WTC11 (cell line): ENCODE results near the gene LGALS9. TPM values are rescaled to one million over a fixed set of nuclear protein-coding genes. Genes with fewer than 3 reads are reported as not detected.
A peak's percentile ranks its signal among the peaks of the same experiment; 100 is the strongest.

ENCODE experiments used
- ATAC-seq: fragments of 200-7000 bp; cut with Tn5 transposase; 2 replicates; pipeline ENCODE4 v1.10.0; 2021; ENCODE audit warnings: mild to moderate bottlenecking, moderate library complexity
- CTCF ChIA-PET: fragments of 300-600 bp; sonication (Branson Sonifier 250); formaldehyde crosslinking; loops from one replicate; lab custom pipeline; 2021; ENCODE audit warnings: antibody characterized with exemption; lab: Charles Lee
- POLR2A ChIA-PET: fragments of 350-600 bp; sonication (Branson Sonifier 250); formaldehyde crosslinking; loops from one replicate; lab custom pipeline; 2021; ENCODE audit warnings: antibody characterized with exemption; lab: Charles Lee
- DNase-seq: peaks from one replicate; pipeline ENCODE4 v3.0.0; 2021; ENCODE audit warnings: low spot score
- H3K27ac Mint-ChIP-seq: 2 replicates; pipeline ENCODE4 v1.8.0; 2021; ENCODE audit warnings: mixed read lengths
- H3K27me3 Mint-ChIP-seq: 2 replicates; pipeline ENCODE4 v1.8.0; 2021; ENCODE audit warnings: low read depth, mild to moderate bottlenecking, moderate library complexity, mixed read lengths
- H3K36me3 Mint-ChIP-seq: 2 replicates; pipeline ENCODE4 v1.8.0; 2021; ENCODE audit warnings: mixed read lengths
- H3K4me1 Mint-ChIP-seq: 2 replicates; pipeline ENCODE4 v1.8.0; 2022; ENCODE audit warnings: mixed read lengths
- H3K4me3 Mint-ChIP-seq: 2 replicates; pipeline ENCODE4 v1.8.0; 2021; ENCODE audit warnings: mild to moderate bottlenecking, moderate library complexity, mixed read lengths
- H3K9me3 Mint-ChIP-seq: 2 replicates; pipeline ENCODE4 v1.8.0; 2021; ENCODE audit warnings: mixed read lengths
- ARID4B ChIP-seq: sonication (generic); formaldehyde crosslinking; IDR thresholded peaks from 2 replicates; pipeline ENCODE4 v1.8.0; 2023; ENCODE audit warnings: missing genetic modification reagents, mild to moderate bottlenecking, borderline replicate concordance
- ATF6 ChIP-seq: sonication (generic); formaldehyde crosslinking; IDR thresholded peaks from 2 replicates; pipeline ENCODE4 v1.8.1; 2023; ENCODE audit warnings: mild to moderate bottlenecking, missing genetic modification reagents
- CREM ChIP-seq: sonication (generic); formaldehyde crosslinking; IDR thresholded peaks from 2 replicates; pipeline ENCODE4 v1.8.1; 2022; ENCODE audit warnings: mild to moderate bottlenecking, missing genetic modification reagents, moderate library complexity
- E2F1 ChIP-seq: sonication (generic); formaldehyde crosslinking; IDR thresholded peaks from 2 replicates; pipeline ENCODE4 v1.8.0; 2022; ENCODE audit warnings: mild to moderate bottlenecking, missing genetic modification reagents
- E2F5 ChIP-seq: sonication (generic); formaldehyde crosslinking; IDR thresholded peaks from 2 replicates; pipeline ENCODE4 v1.8.1; 2022; ENCODE audit warnings: mild to moderate bottlenecking, moderate library complexity, missing genetic modification reagents
- ERG ChIP-seq: fragments of 250-450 bp; sonication (Bioruptor Pico); IDR thresholded peaks from 2 replicates; pipeline ENCODE4 v1.8.0; 2021; ENCODE audit warnings: mild to moderate bottlenecking
- USF2 ChIP-seq: sonication (generic); formaldehyde crosslinking; IDR thresholded peaks from 2 replicates; pipeline ENCODE4 v1.8.1; 2023; ENCODE audit warnings: mild to moderate bottlenecking, missing genetic modification reagents, moderate library complexity
- ZBTB43 ChIP-seq: sonication (generic); formaldehyde crosslinking; IDR thresholded peaks from 2 replicates; pipeline ENCODE4 v1.8.1; 2023; ENCODE audit warnings: mild to moderate bottlenecking, missing genetic modification reagents
- ZNF121 ChIP-seq: sonication (generic); formaldehyde crosslinking; IDR thresholded peaks from 2 replicates; pipeline ENCODE4 v1.8.0; 2023; ENCODE audit warnings: missing genetic modification reagents
- ZNF281 ChIP-seq: sonication (generic); formaldehyde crosslinking; IDR thresholded peaks from 2 replicates; pipeline ENCODE4 v1.8.0; 2023; ENCODE audit warnings: mild to moderate bottlenecking, missing genetic modification reagents
- ZNF416 ChIP-seq: fragments of 250-450 bp; sonication (Bioruptor Pico); IDR thresholded peaks from 2 replicates; pipeline ENCODE4 v1.9.0; 2021; ENCODE audit warnings: mild to moderate bottlenecking, inconsistent platforms
- ZNF423 ChIP-seq: fragments of 250-450 bp; sonication (Bioruptor Pico); IDR thresholded peaks from 2 replicates; pipeline ENCODE4 v2.1.2; 2022; ENCODE audit warnings: mild to moderate bottlenecking, moderate library complexity
- ZSCAN18 ChIP-seq: fragments of 250-450 bp; sonication (Bioruptor Pico); IDR thresholded peaks from 2 replicates; pipeline ENCODE4 v2.1.2; 2022; ENCODE audit warnings: mild to moderate bottlenecking, moderate library complexity
- total RNA-seq: library from RNA; stranded (reverse); gene quantifications from 3 replicates; pipeline ENCODE4 v1.2.3, GENCODE V29; 2021

LGALS9 gene
- total RNA-seq, 1 experiment from 2014 or later: 5.7 TPM

- no peak overlapping the region for H3K4me3 Mint-ChIP-seq
- TF ChIP-seq ZNF423 (CRISPR knock-in tag) (no peak), ZSCAN18 (CRISPR knock-in tag) (no peak), ZBTB43 (CRISPR knock-in tag) (no peak), ZNF416 (no peak), CREM (no peak), USF2 (CRISPR knock-in tag) (no peak), ZNF121 (CRISPR knock-in tag) (no peak), ATF6 (CRISPR knock-in tag) (no peak), ARID4B (CRISPR knock-in tag) (no peak), E2F1 (no peak)
- TF ChIP-seq, all 79 proteins: peak for 0
- DNase-seq: no peak
- no peak for ATAC-seq
- Mint-ChIP-seq H3K4me1 (peaks cover 3% of the 10 kb centered on the region), H3K9me3 (no peaks in the 10 kb centered on the region), H3K27me3 (no peaks in the 10 kb centered on the region), H3K36me3 (peaks cover 7% of the 10 kb centered on the region), H3K27ac (no peak overlapping the region; the same call in 1 of the 2 replicates)
- ChIA-PET CTCF (interaction anchor here (0.8 to 3.2 kb wide), 7 partner anchors 8 to 361 kb away, joined by 3 to 41 read pairs (median 4); partner anchors contain the start of gene KSR1), POLR2A (no interaction called here)
Observed at GRCh38 chr17:27597783-27598320, 33.1 kb upstream of the LGALS9 start.

GRCh38 chr17:27598337-27599050, 32.5 kb upstream of the LGALS9 start:
- ChIA-PET CTCF (interaction anchor here (0.8 to 3.0 kb wide), 11 partner anchors 9 to 362 kb away, joined by 3 to 41 read pairs (median 4); partner anchors contain the start of gene KSR1), POLR2A (no interaction called here)
- ATAC-seq: no peak
- no peaks in the 10 kb centered on the region for H3K27me3 Mint-ChIP-seq
- H3K36me3 Mint-ChIP-seq: peaks cover 7% of the 10 kb centered on the region
- H3K27ac Mint-ChIP-seq: peak overlapping the region; percentile 54; the same call in 1 of the 2 replicates
- no peak overlapping the region for H3K4me3 Mint-ChIP-seq
- peaks cover 7% of the 10 kb centered on the region for H3K4me1 Mint-ChIP-seq
- DNase-seq: no peak
- H3K9me3 Mint-ChIP-seq: no peaks in the 10 kb centered on the region
- TF ChIP-seq ZNF281: no peak
- no peak for TF ChIP-seq E2F1
- no peak for TF ChIP-seq ERG (CRISPR knock-in tag)
- no peak for TF ChIP-seq CREM
- TF ChIP-seq ZNF423 (CRISPR knock-in tag): no peak
- TF ChIP-seq E2F5 (CRISPR knock-in tag): no peak
